ENCODE data around the gene SLCO2A1.

The SLCO2A1 gene

GRCh38 chr3:133881939-133882825 lies 147.5 kb downstream of the SLCO2A1 start:
- Histone ChIP-seq H3K9me3 (no peaks in the 10 kb centered on the region), H3K27ac (no peak overlapping the region), H3K4me3 (ENCODE audit: low read depth in 1 of 2, low read length in 1 of 2) (no peak overlapping the region), H3K36me3 (no peaks in the 10 kb centered on the region), H3K27me3 (no peaks in the 10 kb centered on the region), H3K4me1 (ENCODE audit: control insufficient read depth in 1 of 2, insufficient read depth in 1 of 2, low read depth in 1 of 2, low read length in 1 of 2) (no peaks in the 10 kb centered on the region)
- no peak for TF ChIP-seq CTCF (IDR thresholded peaks at IDR 0.05)

GRCh38 chr3:133881492-133881891 lies 148.2 kb downstream of the SLCO2A1 start:
- H3K27ac ChIP-seq: no peak overlapping the region
- no peak for TF ChIP-seq CTCF (IDR thresholded peaks at IDR 0.05)
- H3K4me3 ChIP-seq (ENCODE audit: low read depth in 1 of 2, low read length in 1 of 2): no peak overlapping the region

GRCh38 chr3:133880886-133881455 lies 148.8 kb downstream of the SLCO2A1 start:
- H3K27ac ChIP-seq: no peak overlapping the region
- H3K9me3 ChIP-seq: no peaks in the 10 kb centered on the region
- no peak overlapping the region for H3K4me3 ChIP-seq (ENCODE audit: low read depth in 1 of 2, low read length in 1 of 2)
- no peaks in the 10 kb centered on the region for H3K4me1 ChIP-seq (ENCODE audit: control insufficient read depth in 1 of 2, insufficient read depth in 1 of 2, low read depth in 1 of 2, low read length in 1 of 2)
- no peaks in the 10 kb centered on the region for H3K27me3 ChIP-seq
- no peak for TF ChIP-seq CTCF (IDR thresholded peaks at IDR 0.05)
- no peaks in the 10 kb centered on the region for H3K36me3 ChIP-seq

More at GRCh38 chr3:133881492-133881891, 148.2 kb downstream of the SLCO2A1 start:
- Histone ChIP-seq H3K9me3 (no peaks in the 10 kb centered on the region), H3K4me1 (ENCODE audit: control insufficient read depth in 1 of 2, insufficient read depth in 1 of 2, low read depth in 1 of 2, low read length in 1 of 2) (no peaks in the 10 kb centered on the region), H3K36me3 (no peaks in the 10 kb centered on the region), H3K27me3 (no peaks in the 10 kb centered on the region)

- Histone ChIP-seq H3K36me3 (no peaks in the 10 kb centered on the region), H3K9me3 (no peaks in the 10 kb centered on the region), H3K27ac (no peak overlapping the region), H3K4me1 (ENCODE audit: control insufficient read depth in 1 of 2, insufficient read depth in 1 of 2, low read depth in 1 of 2, low read length in 1 of 2) (no peaks in the 10 kb centered on the region), H3K4me3 (ENCODE audit: low read depth in 1 of 2, low read length in 1 of 2) (no peak overlapping the region), H3K27me3 (no peaks in the 10 kb centered on the region)
- TF ChIP-seq CTCF (IDR thresholded peaks at IDR 0.05): no peak
Observed at GRCh38 chr3:133880287-133880686, 149.4 kb downstream of the SLCO2A1 start.

GRCh38 chr3:133878518-133878917 lies 151.2 kb downstream of the SLCO2A1 start:
- H3K4me1 ChIP-seq (ENCODE audit: control insufficient read depth in 1 of 2, insufficient read depth in 1 of 2, low read depth in 1 of 2, low read length in 1 of 2): no peaks in the 10 kb centered on the region
- H3K9me3 ChIP-seq: no peaks in the 10 kb centered on the region
- no peak overlapping the region for H3K27ac ChIP-seq
- TF ChIP-seq CTCF (IDR thresholded peaks at IDR 0.05): no peak
- no peaks in the 10 kb centered on the region for H3K27me3 ChIP-seq
- H3K36me3 ChIP-seq: no peaks in the 10 kb centered on the region
- H3K4me3 ChIP-seq (ENCODE audit: low read depth in 1 of 2, low read length in 1 of 2): no peak overlapping the region

Measured in neutrophil (primary cell).